Neutrophil (primary cell): ENCODE results near the gene KRT14.

Source experiments
- H3K27ac ChIP-seq: fragments of 200-600 bp; sonication (generic); 2 replicates; pipeline ENCODE4 v1.5.1; 2016; ENCODE audit warnings: mild to moderate bottlenecking, moderate library complexity
- H3K27me3 ChIP-seq: fragments of 200-600 bp; sonication (generic); 2 replicates; pipeline ENCODE4 v1.6.0; 2016; ENCODE audit warnings: mild to moderate bottlenecking
- H3K36me3 ChIP-seq: fragments of 200-600 bp; sonication (generic); 2 replicates; pipeline ENCODE4 v1.5.1; 2017
- H3K4me1 ChIP-seq, 2 experiments: fragments of 200-600 bp in 1 of 2; sonication (generic) in 1 of 2; 1 replicate in 1 of 2; 2 replicates in 1 of 2; pipeline versions ENCODE4 v1.5.1 to v1.6.1; 2013 to 2016; ENCODE audit warnings: low read depth in 1 of 2, low read length in 1 of 2, mild to moderate bottlenecking in 1 of 2, moderate library complexity in 1 of 2; ENCODE audit not compliant: control insufficient read depth in 1 of 2, insufficient read depth in 1 of 2
- H3K4me3 ChIP-seq, 2 experiments: fragments of 200-600 bp in 1 of 2; sonication (generic) in 1 of 2; 1 replicate in 1 of 2; 2 replicates in 1 of 2; pipeline ENCODE4 v1.5.1; 2013 to 2016; ENCODE audit warnings: low read depth in 1 of 2, low read length in 1 of 2, mild to moderate bottlenecking in 1 of 2, moderate library complexity in 1 of 2
- H3K9me3 ChIP-seq: fragments of 200-600 bp; sonication (generic); 2 replicates; pipeline ENCODE4 v1.5.1; 2016
- CTCF ChIP-seq: fragments of 200-600 bp; sonication (generic); IDR thresholded peaks from 2 replicates; pipeline ENCODE4 v1.5.1; 2016; ENCODE audit warnings: antibody characterized with exemption

The KRT14 gene

GRCh38 chr17:41551365-41551764 lies 35.3 kb downstream of the KRT14 start:
- Histone ChIP-seq H3K9me3 (no peaks in the 10 kb centered on the region), H3K36me3 (no peaks in the 10 kb centered on the region), H3K4me1 (peaks cover 12 to 24% of the 10 kb centered on the region in 2 experiments), H3K4me3 (no peak overlapping the region), H3K27me3 (peaks cover 28% of the 10 kb centered on the region), H3K27ac (no peak overlapping the region)
- TF ChIP-seq CTCF = no peak

GRCh38 chr17:41549596-41550039 lies 37.1 kb downstream of the KRT14 start:
- peaks cover 12 to 24% of the 10 kb centered on the region in 2 experiments for H3K4me1 ChIP-seq
- TF ChIP-seq CTCF = no peak
- no peaks in the 10 kb centered on the region for H3K9me3 ChIP-seq
- H3K4me3 ChIP-seq = peak overlapping the region in 1 of 2 experiments; percentile 63
- H3K36me3 ChIP-seq = no peaks in the 10 kb centered on the region
- peaks cover 16% of the 10 kb centered on the region for H3K27me3 ChIP-seq
- H3K27ac ChIP-seq = peak overlapping the region; percentile 78

GRCh38 chr17:41548844-41549595 lies 37.7 kb downstream of the KRT14 start:
- Histone ChIP-seq H3K36me3 (no peaks in the 10 kb centered on the region), H3K9me3 (no peaks in the 10 kb centered on the region), H3K4me3 (peak overlapping the region; percentile 51 to 63), H3K27me3 (peaks cover 16% of the 10 kb centered on the region), H3K4me1 (peaks cover 12 to 24% of the 10 kb centered on the region in 2 experiments), H3K27ac (peak overlapping the region; percentile 78)
- peak; percentile 90 for TF ChIP-seq CTCF

- peaks cover 19% of the 10 kb centered on the region for H3K27me3 ChIP-seq
- H3K9me3 ChIP-seq = no peaks in the 10 kb centered on the region
- no peak for TF ChIP-seq CTCF
- H3K4me1 ChIP-seq = peaks cover 12 to 24% of the 10 kb centered on the region in 2 experiments
- H3K4me3 ChIP-seq = peak overlapping the region; percentile 51 to 63
- H3K36me3 ChIP-seq = no peaks in the 10 kb centered on the region
- peak overlapping the region; percentile 78 for H3K27ac ChIP-seq
These were observed 38.5 kb downstream of the KRT14 start for GRCh38 chr17:41547921-41548843.

GRCh38 chr17:41547378-41547841 lies 39.3 kb downstream of the KRT14 start:
- Histone ChIP-seq H3K27me3 (peaks cover 23% of the 10 kb centered on the region), H3K36me3 (no peaks in the 10 kb centered on the region), H3K4me1 (peaks cover 12 to 24% of the 10 kb centered on the region in 2 experiments), H3K27ac (no peak overlapping the region), H3K4me3 (no peak overlapping the region), H3K9me3 (no peaks in the 10 kb centered on the region)
- TF ChIP-seq CTCF = no peak
